GM10266 (cell line): ENCODE measurements around the gene MYLK.
A peak's percentile ranks its signal among the peaks of the same experiment; 100 is the strongest.
"Not testable (repeated sequence)": the region's sequence is repeated elsewhere in the genome, so short reads cannot be mapped to it uniquely, and the experiment has no call there.

Source experiments
- DNase-seq: peaks from one replicate; pipeline ENCODE4 v3.0.0; 2012; ENCODE audit errors: extremely low spot score
- CTCF ChIP-seq: IDR thresholded peaks from 2 replicates; pipeline ENCODE4 v1.5.1; 2012; ENCODE audit warnings: mild to moderate bottlenecking, low read depth; ENCODE audit not compliant: control insufficient read depth, insufficient read depth; ENCODE audit errors: missing control alignments

The MYLK gene

GRCh38 chr3:123724306-123724705 is 159.8 kb downstream of the MYLK start:
- no peak for TF ChIP-seq CTCF
- no peak for DNase-seq

GRCh38 chr3:123723522-123724168 is 160.5 kb downstream of the MYLK start:
- DNase-seq = peak; percentile 67
- peak; percentile 86 for TF ChIP-seq CTCF

GRCh38 chr3:123723070-123723469 is 161.1 kb downstream of the MYLK start:
- TF ChIP-seq CTCF = no peak
- DNase-seq = no peak

GRCh38 chr3:123722456-123722855 is 161.7 kb downstream of the MYLK start:
- no peak for DNase-seq
- no peak for TF ChIP-seq CTCF

- no peak for TF ChIP-seq CTCF
- DNase-seq = no peak
Measured at GRCh38 chr3:123722021-123722420, 162.1 kb downstream of the MYLK start.

GRCh38 chr3:123721095-123721689 is 162.9 kb downstream of the MYLK start:
- not testable (repeated sequence) for DNase-seq

- DNase-seq = no peak
- no peak for TF ChIP-seq CTCF
Measured at GRCh38 chr3:123720638-123721037, 163.5 kb downstream of the MYLK start.
